VCaP (cell line): ENCODE measurements around the gene SPACA4.

Experiments used
- H3K27ac ChIP-seq: fragments of 450-650 bp; 2 replicates; pipeline ENCODE4 v1.5.1; 2017
- CTCF ChIP-seq: fragments of 450-650 bp; conservative IDR thresholded peaks from 2 replicates; pipeline ENCODE4 v1.5.1; 2017; ENCODE audit warnings: mild to moderate bottlenecking, moderate library complexity

The SPACA4 gene

GRCh38 chr19:48598996-48599700, 7.4 kb upstream of the SPACA4 start:
- TF ChIP-seq CTCF: no peak
- no peak overlapping the region for H3K27ac ChIP-seq

- no peak for TF ChIP-seq CTCF
Observed at GRCh38 chr19:48600679-48601417, 5.7 kb upstream of the SPACA4 start.

GRCh38 chr19:48603001-48603400, 3.5 kb upstream of the SPACA4 start:
- no peak for TF ChIP-seq CTCF
- no peak overlapping the region for H3K27ac ChIP-seq

More at GRCh38 chr19:48600679-48601417, 5.7 kb upstream of the SPACA4 start:
- H3K27ac ChIP-seq: no peak overlapping the region

GRCh38 chr19:48603449-48603848, 3.1 kb upstream of the SPACA4 start:
- H3K27ac ChIP-seq: no peak overlapping the region
- no peak for TF ChIP-seq CTCF

GRCh38 chr19:48603850-48604249, 2.7 kb upstream of the SPACA4 start:
- TF ChIP-seq CTCF: no peak
- H3K27ac ChIP-seq: no peak overlapping the region

GRCh38 chr19:48607359-48607755, 815 bp downstream of the SPACA4 start:
- TF ChIP-seq CTCF: no peak

GRCh38 chr19:48608798-48609263, 2.3 kb downstream of the SPACA4 start:
- peak; percentile 66 for TF ChIP-seq CTCF
- no peak overlapping the region for H3K27ac ChIP-seq

More at GRCh38 chr19:48607359-48607755, 815 bp downstream of the SPACA4 start:
- H3K27ac ChIP-seq: no peak overlapping the region
